Sigmoid colon (tissue), 4 donors: ENCODE measurements around the gene UNC45B.

Source experiments
- CTCF ChIP-seq, 4 experiments: fragments of 450-650 bp in 3 of 4; fragments of 200-600 bp in 1 of 4; IDR thresholded peaks; one replicate each; pipeline ENCODE4 v1.5.1; 2016 to 2019; ENCODE audit warnings: antibody characterized with exemption in 4 of 4, mild to moderate bottlenecking in 3 of 4, moderate library complexity in 2 of 4
- EP300 ChIP-seq, 4 donors: sonication (generic); formaldehyde crosslinking; IDR thresholded peaks; one replicate each; pipeline ENCODE4 v1.6.1; 2017; ENCODE audit warnings: antibody characterized with exemption in 4 of 4
- POLR2AphosphoS5 ChIP-seq, 4 donors: sonication (generic); formaldehyde crosslinking; IDR thresholded peaks; one replicate each; pipeline ENCODE4 v1.6.1; 2017; ENCODE audit warnings: antibody characterized with exemption in 4 of 4

- TF ChIP-seq CTCF (IDR thresholded peaks at IDR 0.05) (no peak), POLR2AphosphoS5 (IDR thresholded peaks at IDR 0.05) (no peak), EP300 (IDR thresholded peaks at IDR 0.05) (no peak)
These were observed 30.8 kb upstream of the UNC45B start for GRCh38 chr17:35116845-35117244.
